GM10266 (cell line): ENCODE data around the gene SHF.

Source experiments
- DNase-seq: peaks from one replicate; pipeline ENCODE4 v3.0.0; 2012; ENCODE audit errors: extremely low spot score
- CTCF ChIP-seq: IDR thresholded peaks from 2 replicates; pipeline ENCODE4 v1.5.1; 2012; ENCODE audit warnings: mild to moderate bottlenecking, low read depth; ENCODE audit not compliant: control insufficient read depth, insufficient read depth; ENCODE audit errors: missing control alignments

SHF gene

GRCh38 chr15:45177285-45177684 lies 10.5 kb downstream of the SHF start:
- TF ChIP-seq CTCF: no peak
- no peak for DNase-seq

GRCh38 chr15:45174577-45174976 lies 13.2 kb downstream of the SHF start:
- DNase-seq: no peak
- TF ChIP-seq CTCF: no peak

- no peak for TF ChIP-seq CTCF
- no peak for DNase-seq
These were observed 13.7 kb downstream of the SHF start for GRCh38 chr15:45174069-45174468.

GRCh38 chr15:45171912-45172311 lies 15.9 kb downstream of the SHF start:
- no peak for TF ChIP-seq CTCF
- no peak for DNase-seq

GRCh38 chr15:45169608-45170480 lies 17.9 kb downstream of the SHF start:
- no peak for TF ChIP-seq CTCF
- DNase-seq: no peak

- TF ChIP-seq CTCF: no peak
- no peak for DNase-seq
These were observed 18.8 kb downstream of the SHF start for GRCh38 chr15:45168751-45169551.

GRCh38 chr15:45168286-45168685 lies 19.5 kb downstream of the SHF start:
- TF ChIP-seq CTCF: no peak
- no peak for DNase-seq
